GM23248 (cell line): ENCODE results near the gene QKI. TPM values are rescaled to one million over a fixed set of nuclear protein-coding genes. Genes with fewer than 3 reads are reported as not detected.

Source experiments
- DNase-seq: peaks from one replicate; pipeline ENCODE4 v3.0.0-alpha.2; 2015
- H2AFZ ChIP-seq: fragments of 200-600 bp; sonication (generic); 2 replicates; pipeline ENCODE4 v1.6.1; 2016; ENCODE audit warnings: antibody characterized with exemption
- H3F3A ChIP-seq: fragments of 200-600 bp; sonication (generic); 2 replicates; pipeline ENCODE4 v1.6.1; 2016; ENCODE audit warnings: mild to moderate bottlenecking, antibody characterized with exemption, mixed run types; ENCODE audit not compliant: insufficient read depth
- H3K27ac ChIP-seq: fragments of 200-600 bp; sonication (generic); 2 replicates; pipeline ENCODE4 v1.5.1; 2016; ENCODE audit warnings: mild to moderate bottlenecking
- H3K27me3 ChIP-seq: fragments of 200-600 bp; sonication (generic); replicated peaks from 2 replicates; pipeline ENCODE4 v1.6.1; 2016; ENCODE audit warnings: mild to moderate bottlenecking; ENCODE audit not compliant: insufficient read depth
- H3K36me3 ChIP-seq: fragments of 200-600 bp; sonication (generic); 2 replicates; pipeline ENCODE4 v1.6.1; 2016; ENCODE audit warnings: low read depth, mild to moderate bottlenecking
- H3K4me1 ChIP-seq: fragments of 200-600 bp; sonication (generic); 2 replicates; pipeline ENCODE4 v1.6.1; 2016; ENCODE audit warnings: mild to moderate bottlenecking; ENCODE audit not compliant: insufficient read depth
- H3K4me2 ChIP-seq: fragments of 200-600 bp; sonication (generic); one replicate; pipeline ENCODE4 v1.6.1; 2016; ENCODE audit warnings: mild to moderate bottlenecking; ENCODE audit not compliant: unreplicated experiment
- H3K4me3 ChIP-seq: fragments of 200-600 bp; sonication (generic); 2 replicates; pipeline ENCODE4 v1.5.1; 2016; ENCODE audit warnings: mild to moderate bottlenecking
- H3K79me2 ChIP-seq: fragments of 200-600 bp; sonication (generic); 2 replicates; pipeline ENCODE4 v1.6.1; 2016; ENCODE audit warnings: mild to moderate bottlenecking; ENCODE audit not compliant: insufficient read depth
- H3K9ac ChIP-seq: fragments of 200-600 bp; sonication (generic); 2 replicates; pipeline ENCODE4 v1.6.1; 2016; ENCODE audit warnings: mild to moderate bottlenecking
- H3K9me2 ChIP-seq: fragments of 200-600 bp; sonication (generic); 2 replicates; pipeline ENCODE4 v1.6.1; 2016; ENCODE audit warnings: mixed run types, mild to moderate bottlenecking, moderate library complexity; ENCODE audit not compliant: insufficient read depth
- H3K9me3 ChIP-seq: fragments of 200-600 bp; sonication (generic); one replicate; pipeline ENCODE4 v1.6.1; 2017; ENCODE audit warnings: low read depth
- H4K20me1 ChIP-seq: fragments of 200-600 bp; sonication (generic); 2 replicates; pipeline ENCODE4 v1.6.0; 2016; ENCODE audit not compliant: insufficient read depth
- EZH2 ChIP-seq: fragments of 200-600 bp; sonication (generic); IDR thresholded peaks from 2 replicates; pipeline ENCODE4 v1.6.1; 2018; ENCODE audit warnings: antibody characterized with exemption, mild to moderate bottlenecking; ENCODE audit not compliant: insufficient read depth, poor library complexity, severe bottlenecking
- EZH2phosphoT487 ChIP-seq: fragments of 200-600 bp; sonication (generic); IDR thresholded peaks from 2 replicates; pipeline ENCODE4 v1.6.1; 2018; ENCODE audit warnings: antibody characterized with exemption, moderate library complexity, mild to moderate bottlenecking, low read depth; ENCODE audit not compliant: insufficient read depth
- WGBS, 2 experiments: methylation state at CpG; one replicate each; pipeline ENCODE4 v1.1.6; 2015 to 2017; ENCODE audit warnings: low lambda C conversion rate in 2 of 2, low coverage in 1 of 2; ENCODE audit errors: missing lambda C conversion rate in 2 of 2; 5-methylcytosine and 5-hydroxymethylcytosine counted together
- in situ Hi-C: fragments of 300-500 bp; cut with MboI; formaldehyde crosslinking; loops from 2 replicates; pipeline ENCODE4 v1.15.0; 2020
- polyA plus RNA-seq: library from polyadenylated mRNA; unstranded; fragments of >200 nt; fragmentation: Nextera tagmentation; extraction: Ambion mirVana; gene quantifications from 2 replicates; pipeline ENCODE4 v1.2.1, GENCODE V29; 2016
- total RNA-seq: library from RNA; depleted of rRNA; stranded (reverse); fragments of >200 nt; shearing (Covaris generic); gene quantifications from 2 replicates; pipeline ENCODE4 v1.2.3, GENCODE V29; 2014

QKI gene
- total and polyA plus RNA-seq, 2 experiments from 2014 or later, result 13.6 to 145 TPM

DNA sequence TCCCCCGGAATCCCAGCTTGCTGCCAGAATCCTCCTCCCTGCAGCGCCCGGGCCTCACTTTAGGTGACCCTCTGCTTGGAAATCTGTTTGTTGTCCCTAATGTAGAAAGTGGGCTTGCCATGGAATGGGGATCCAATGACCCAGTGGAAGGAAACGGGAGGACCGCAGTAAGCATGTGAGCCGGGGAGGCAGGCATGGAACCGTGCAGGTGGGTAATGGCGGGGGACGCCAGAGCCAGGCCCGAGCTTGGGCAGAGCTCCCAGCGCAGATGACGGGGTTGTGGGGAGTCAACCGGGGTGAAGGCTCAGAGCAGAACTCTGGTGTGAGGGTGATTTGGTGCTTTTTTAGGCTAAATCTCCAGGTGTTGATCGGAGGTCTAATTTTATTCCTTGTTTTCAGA, 188.3 kb downstream of the QKI start:
- in situ Hi-C loops, result no loop called here
- 71 to 74% methylated on average over 14 of the region's 14 CpGs for WGBS, 2 experiments
- TF ChIP-seq EZH2phosphoT487 (no peak), EZH2 (no peak)

GRCh38 chr6:163603395-163603794, 188.9 kb downstream of the QKI start:
- DNase-seq, result no peak
- Histone ChIP-seq H3K4me1 (no peaks in the 10 kb centered on the region), H3K27ac (no peak overlapping the region), H3K36me3 (no peaks in the 10 kb centered on the region), H3K27me3 (no peaks in the 10 kb centered on the region), H3K9me2 (no peaks in the 10 kb centered on the region), H2AFZ (no peak overlapping the region), H3K4me2 (no peak overlapping the region), H3K9ac (no peak overlapping the region), H3K9me3 (no peaks in the 10 kb centered on the region), H3K79me2 (no peaks in the 10 kb centered on the region), H3F3A (no peaks in the 10 kb centered on the region), H3K4me3 (no peak overlapping the region), H4K20me1 (no peaks in the 10 kb centered on the region)
- WGBS, 2 experiments, result 30 to 44% methylated on average over 2 of the region's 2 CpGs
- TF ChIP-seq EZH2, result no peak
- TF ChIP-seq EZH2phosphoT487, result no peak
- in situ Hi-C loops, result no loop called here

More for the DNA sequence above, 188.3 kb downstream of the QKI start:
- Histone ChIP-seq H3K79me2 (no peaks in the 10 kb centered on the region), H2AFZ (no peak overlapping the region), H4K20me1 (no peaks in the 10 kb centered on the region), H3K4me2 (no peak overlapping the region), H3K27ac (no peak overlapping the region), H3K4me1 (no peaks in the 10 kb centered on the region), H3K9me2 (no peaks in the 10 kb centered on the region), H3K36me3 (no peaks in the 10 kb centered on the region), H3K9me3 (no peaks in the 10 kb centered on the region), H3K9ac (no peak overlapping the region), H3K27me3 (no peaks in the 10 kb centered on the region), H3F3A (no peaks in the 10 kb centered on the region), H3K4me3 (no peak overlapping the region)
- DNase-seq, result no peak

DNA sequence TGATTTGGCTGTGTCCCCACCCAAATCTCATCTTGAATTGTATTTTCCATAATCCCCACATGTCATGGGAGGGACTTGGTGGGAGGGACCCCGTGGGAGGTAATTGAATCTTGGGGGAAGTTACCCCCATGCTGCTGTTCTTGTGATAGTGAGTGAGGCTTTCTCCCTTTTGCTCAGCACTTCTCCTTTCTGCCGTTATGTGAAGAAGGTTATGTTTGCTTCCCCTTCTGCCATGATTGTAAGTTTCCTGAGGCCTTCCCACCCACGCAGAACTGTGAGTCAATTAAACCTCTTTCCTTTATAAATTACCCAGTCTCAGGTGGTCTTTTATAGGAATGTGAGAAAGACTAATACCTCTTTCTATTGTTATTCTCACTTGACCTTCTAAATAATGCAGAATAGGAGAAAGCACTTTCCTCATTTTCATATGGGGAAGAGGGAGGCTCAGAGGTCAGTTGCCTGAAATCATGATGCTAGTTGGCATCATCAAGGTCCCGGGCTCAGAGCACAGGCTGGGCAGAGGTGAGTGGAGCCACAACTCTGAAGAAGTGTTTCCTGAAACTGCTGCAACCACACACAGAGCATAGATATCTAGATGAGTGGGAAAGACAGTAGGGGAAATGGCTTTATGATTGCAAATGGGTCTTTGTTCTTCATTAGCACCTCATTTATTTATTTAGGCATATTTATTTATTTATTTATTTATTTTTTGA, 191.0 kb downstream of the QKI start:
- H3K27ac ChIP-seq, result no peak overlapping the region
- H3K9me3 ChIP-seq, result no peaks in the 10 kb centered on the region
- no peak overlapping the region for H3K4me2 ChIP-seq
- TF ChIP-seq EZH2 (no peak), EZH2phosphoT487 (no peak)
- no peaks in the 10 kb centered on the region for H3K4me1 ChIP-seq
- H3K9ac ChIP-seq, result no peak overlapping the region
- WGBS, 2 experiments, result 45 to 48% methylated on average over 4 of the region's 4 CpGs
- H3K9me2 ChIP-seq, result no peaks in the 10 kb centered on the region
- no peaks in the 10 kb centered on the region for H4K20me1 ChIP-seq
- no peaks in the 10 kb centered on the region for H3K36me3 ChIP-seq
- no peak overlapping the region for H3K4me3 ChIP-seq
- DNase-seq, result no peak
- H3F3A ChIP-seq, result no peaks in the 10 kb centered on the region
- in situ Hi-C loops, result no loop called here
- H3K79me2 ChIP-seq, result no peaks in the 10 kb centered on the region
- 0 out of 2 replicates have a peak, but pooled peaks cover 3% of the 10 kb centered on the region for H3K27me3 ChIP-seq
- no peak overlapping the region for H2AFZ ChIP-seq

DNA sequence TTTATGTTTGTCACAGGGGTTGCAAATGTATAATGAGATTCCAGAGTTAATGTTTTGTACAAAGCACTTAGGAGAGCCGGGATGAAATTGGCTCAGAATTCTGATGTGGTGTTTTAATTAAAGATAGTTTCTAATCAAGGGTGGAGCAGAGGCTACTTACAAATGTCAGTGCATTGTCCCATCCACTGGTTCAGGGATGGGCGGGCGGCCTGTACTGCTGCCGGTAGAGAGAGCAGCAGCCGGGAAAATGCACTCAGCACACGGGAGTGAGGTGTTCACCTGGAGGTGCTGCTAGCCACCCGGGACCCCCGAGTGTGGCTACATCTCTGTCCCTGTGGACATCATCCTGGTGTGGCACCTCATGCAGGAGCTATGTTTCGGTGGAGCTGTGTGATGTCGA, 193.3 kb downstream of the QKI start:
- H3K4me1 ChIP-seq, result no peaks in the 10 kb centered on the region
- H3K9me3 ChIP-seq, result no peaks in the 10 kb centered on the region
- no peaks in the 10 kb centered on the region for H3F3A ChIP-seq
- DNase-seq, result no peak
- H2AFZ ChIP-seq, result no peak overlapping the region
- no peak overlapping the region for H3K4me3 ChIP-seq
- H3K4me2 ChIP-seq, result no peak overlapping the region
- TF ChIP-seq EZH2 (no peak), EZH2phosphoT487 (no peak)
- no peak overlapping the region for H3K9ac ChIP-seq
- WGBS, 2 experiments, result 76 to 80% methylated on average over 10 of the region's 10 CpGs
- H4K20me1 ChIP-seq, result no peaks in the 10 kb centered on the region
- H3K27ac ChIP-seq, result no peak overlapping the region
- no peaks in the 10 kb centered on the region for H3K79me2 ChIP-seq
- no peaks in the 10 kb centered on the region for H3K9me2 ChIP-seq
- H3K36me3 ChIP-seq, result no peaks in the 10 kb centered on the region
- H3K27me3 ChIP-seq, result 0 out of 2 replicates have a peak, but pooled peaks cover 3% of the 10 kb centered on the region
- in situ Hi-C loops, result no loop called here
